Neural cell (in vitro differentiated cells): Measurements from ENCODE around the gene OR2J3. TPM values are rescaled to one million over a fixed set of nuclear protein-coding genes. Genes with fewer than 3 reads are reported as not detected.

Experiments used
- H2AFZ ChIP-seq: fragments of 200-600, 300-800 bp; sonication (generic), shearing (Covaris generic); 2 replicates; pipeline ENCODE4 v1.6.0; 2014; ENCODE audit warnings: low read depth, mild to moderate bottlenecking, antibody characterized with exemption, low read length, moderate library complexity
- H3F3A ChIP-seq: fragments of 200-600 bp; shearing (Covaris generic); 2 replicates; pipeline ENCODE4 v1.6.1; 2016; ENCODE audit warnings: mild to moderate bottlenecking, moderate library complexity, mixed read lengths, antibody characterized with exemption, low read length; ENCODE audit not compliant: insufficient read depth, poor library complexity, severe bottlenecking
- H3K27ac ChIP-seq: fragments of 200-600, 300-800 bp; sonication (generic), shearing (Covaris generic); 2 replicates; pipeline ENCODE4 v1.5.1; 2014; ENCODE audit warnings: mild to moderate bottlenecking, low read length, moderate library complexity
- H3K27me3 ChIP-seq: fragments of 300-800, 200-600 bp; sonication (generic), shearing (Covaris generic); 2 replicates; pipeline ENCODE4 v1.6.0; 2014; ENCODE audit warnings: mild to moderate bottlenecking, low read depth, low read length, moderate library complexity; ENCODE audit not compliant: insufficient read depth
- H3K36me3 ChIP-seq: fragments of 300-800, 200-600 bp; sonication (generic), shearing (Covaris generic); 2 replicates; pipeline ENCODE4 v1.5.1; 2014; ENCODE audit warnings: mild to moderate bottlenecking, antibody characterized with exemption, low read length, moderate library complexity; ENCODE audit not compliant: insufficient read depth
- H3K4me2 ChIP-seq: fragments of 300-800, 200-600 bp; sonication (generic), shearing (Covaris generic); 2 replicates; pipeline ENCODE4 v1.6.0; 2014; ENCODE audit warnings: mild to moderate bottlenecking, low read length
- H3K4me3 ChIP-seq: fragments of 300-800, 200-600 bp; sonication (generic), shearing (Covaris generic); 2 replicates; pipeline ENCODE4 v1.5.1; 2014; ENCODE audit warnings: mild to moderate bottlenecking, low read length, moderate library complexity
- H3K79me2 ChIP-seq: fragments of 200-600 bp; shearing (Covaris generic); replicated peaks from 2 replicates; pipeline ENCODE4 v1.6.0; 2014; ENCODE audit warnings: mild to moderate bottlenecking, low read length, moderate library complexity; ENCODE audit not compliant: insufficient read depth
- H3K9ac ChIP-seq: fragments of 300-800, 200-600 bp; sonication (generic), shearing (Covaris generic); 2 replicates; pipeline ENCODE4 v1.6.1; 2016; ENCODE audit warnings: mild to moderate bottlenecking, low read length, mixed read lengths
- H3K9me2 ChIP-seq: fragments of 200-600 bp; shearing (Covaris generic); 2 replicates; pipeline ENCODE4 v1.6.1; 2016; ENCODE audit warnings: mild to moderate bottlenecking, low read length, mixed read lengths; ENCODE audit not compliant: insufficient read depth
- H3K9me3 ChIP-seq: fragments of 200-600, 300-800 bp; sonication (generic), shearing (Covaris generic); 2 replicates; pipeline ENCODE4 v1.6.1; 2016; ENCODE audit warnings: mild to moderate bottlenecking, mixed run types, low read length, moderate library complexity, mixed read lengths
- H4K20me1 ChIP-seq: fragments of 200-600 bp; shearing (Covaris generic); 2 replicates; pipeline ENCODE4 v1.6.1; 2016; ENCODE audit warnings: mild to moderate bottlenecking, mixed run types; ENCODE audit not compliant: insufficient read depth
- CTCF ChIP-seq: fragments of 450-650 bp; IDR thresholded peaks from 2 replicates; pipeline ENCODE4 v1.5.1; 2014; ENCODE audit warnings: antibody characterized with exemption, mild to moderate bottlenecking, moderate library complexity; ENCODE audit not compliant: poor library complexity, severe bottlenecking
- EP300 ChIP-seq: fragments of 450-650 bp; conservative IDR thresholded peaks from 2 replicates; pipeline ENCODE4 v1.6.1; 2014; ENCODE audit warnings: antibody characterized with exemption, mild to moderate bottlenecking, moderate library complexity; ENCODE audit not compliant: poor library complexity, severe bottlenecking
- EZH2 ChIP-seq: fragments of 200-600, 300-800 bp; shearing (Covaris generic), sonication (generic); IDR thresholded peaks from 2 replicates; pipeline ENCODE4 v1.6.1; 2014; ENCODE audit warnings: antibody characterized with exemption, low read length, borderline replicate concordance, mild to moderate bottlenecking; ENCODE audit not compliant: insufficient read depth, poor library complexity, severe bottlenecking
- MXI1 ChIP-seq: fragments of 450-650 bp; conservative IDR thresholded peaks from 2 replicates; pipeline ENCODE4 v1.6.1; 2014; ENCODE audit warnings: antibody characterized with exemption, mild to moderate bottlenecking; ENCODE audit not compliant: poor library complexity, severe bottlenecking
- POLR2AphosphoS5 ChIP-seq: IDR thresholded peaks from 2 replicates; pipeline ENCODE4 v1.6.1; 2012
- RAD21 ChIP-seq: fragments of 450-650 bp; conservative IDR thresholded peaks from 2 replicates; pipeline ENCODE4 v1.6.1; 2014; ENCODE audit warnings: antibody characterized with exemption, mild to moderate bottlenecking, moderate library complexity
- SMC3 ChIP-seq: fragments of 450-650 bp; conservative IDR thresholded peaks from 2 replicates; pipeline ENCODE4 v1.6.1; 2014; ENCODE audit warnings: antibody characterized with exemption, mild to moderate bottlenecking, moderate library complexity; ENCODE audit not compliant: poor library complexity
- TAF1 ChIP-seq: IDR thresholded peaks from 2 replicates; pipeline ENCODE4 v1.6.1; 2012; ENCODE audit warnings: low read depth
- polyA plus RNA-seq: library from polyadenylated mRNA; depleted of rRNA; stranded (reverse); fragments of >200 nt; gene quantifications from 2 replicates; pipeline ENCODE4 v1.2.3, GENCODE V29; 2014
- TF ChIP-seq, protein P1 (sequence below): IDR thresholded peaks from 2 replicates; pipeline ENCODE4 v1.6.1; 2012; ENCODE audit warnings: borderline replicate concordance

The OR2J3 gene
- polyA plus RNA-seq, 1 donor from 2014 or later, result not detected

- no peak overlapping the region for H2AFZ ChIP-seq
- no peaks in the 10 kb centered on the region for H3F3A ChIP-seq
- H3K9me3 ChIP-seq, result no peaks in the 10 kb centered on the region
- H4K20me1 ChIP-seq, result no peaks in the 10 kb centered on the region
- H3K36me3 ChIP-seq, result no peaks in the 10 kb centered on the region
- TF ChIP-seq SMC3 (no peak), POLR2AphosphoS5 (no peak), EP300 (no peak), MXI1 (no peak), RAD21 (no peak), TAF1 (no peak), EZH2 (no peak), CTCF (no peak)
- TF ChIP-seq, protein P1, sequence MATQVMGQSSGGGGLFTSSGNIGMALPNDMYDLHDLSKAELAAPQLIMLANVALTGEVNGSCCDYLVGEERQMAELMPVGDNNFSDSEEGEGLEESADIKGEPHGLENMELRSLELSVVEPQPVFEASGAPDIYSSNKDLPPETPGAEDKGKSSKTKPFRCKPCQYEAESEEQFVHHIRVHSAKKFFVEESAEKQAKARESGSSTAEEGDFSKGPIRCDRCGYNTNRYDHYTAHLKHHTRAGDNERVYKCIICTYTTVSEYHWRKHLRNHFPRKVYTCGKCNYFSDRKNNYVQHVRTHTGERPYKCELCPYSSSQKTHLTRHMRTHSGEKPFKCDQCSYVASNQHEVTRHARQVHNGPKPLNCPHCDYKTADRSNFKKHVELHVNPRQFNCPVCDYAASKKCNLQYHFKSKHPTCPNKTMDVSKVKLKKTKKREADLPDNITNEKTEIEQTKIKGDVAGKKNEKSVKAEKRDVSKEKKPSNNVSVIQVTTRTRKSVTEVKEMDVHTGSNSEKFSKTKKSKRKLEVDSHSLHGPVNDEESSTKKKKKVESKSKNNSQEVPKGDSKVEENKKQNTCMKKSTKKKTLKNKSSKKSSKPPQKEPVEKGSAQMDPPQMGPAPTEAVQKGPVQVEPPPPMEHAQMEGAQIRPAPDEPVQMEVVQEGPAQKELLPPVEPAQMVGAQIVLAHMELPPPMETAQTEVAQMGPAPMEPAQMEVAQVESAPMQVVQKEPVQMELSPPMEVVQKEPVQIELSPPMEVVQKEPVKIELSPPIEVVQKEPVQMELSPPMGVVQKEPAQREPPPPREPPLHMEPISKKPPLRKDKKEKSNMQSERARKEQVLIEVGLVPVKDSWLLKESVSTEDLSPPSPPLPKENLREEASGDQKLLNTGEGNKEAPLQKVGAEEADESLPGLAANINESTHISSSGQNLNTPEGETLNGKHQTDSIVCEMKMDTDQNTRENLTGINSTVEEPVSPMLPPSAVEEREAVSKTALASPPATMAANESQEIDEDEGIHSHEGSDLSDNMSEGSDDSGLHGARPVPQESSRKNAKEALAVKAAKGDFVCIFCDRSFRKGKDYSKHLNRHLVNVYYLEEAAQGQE, result no peak
- H3K79me2 ChIP-seq, result no peaks in the 10 kb centered on the region
- H3K27ac ChIP-seq, result no peak overlapping the region
- H3K4me2 ChIP-seq, result no peak overlapping the region
- H3K9ac ChIP-seq, result no peak overlapping the region
- no peak overlapping the region for H3K4me3 ChIP-seq
- no peaks in the 10 kb centered on the region for H3K9me2 ChIP-seq
- H3K27me3 ChIP-seq, result no peaks in the 10 kb centered on the region
Measured at GRCh38 chr6:29129326-29130012, 21.6 kb downstream of the OR2J3 start.

DNA sequence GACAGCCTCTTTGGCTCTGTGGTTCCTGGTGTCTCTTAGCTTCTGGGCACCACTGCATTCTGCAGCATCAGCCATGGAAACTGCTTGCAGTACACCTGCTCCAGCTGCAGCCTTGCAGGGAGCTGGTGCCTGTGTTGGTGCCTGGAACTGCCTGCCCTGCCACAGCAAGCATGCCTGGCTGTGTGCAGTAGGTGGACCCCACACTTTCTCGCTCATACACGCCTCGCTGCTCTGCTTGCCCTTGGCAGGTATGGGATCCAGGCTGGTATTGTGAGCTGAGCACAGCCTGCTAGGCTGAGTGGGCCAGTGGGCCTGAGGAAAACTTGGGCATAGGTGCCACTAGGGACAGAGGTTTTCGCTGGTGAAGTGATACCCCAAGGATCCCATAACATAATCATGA lies 22.8 kb downstream of the OR2J3 start:
- no peaks in the 10 kb centered on the region for H3K36me3 ChIP-seq
- H3K9me3 ChIP-seq, result no peaks in the 10 kb centered on the region
- H3K9me2 ChIP-seq, result no peaks in the 10 kb centered on the region
- H3F3A ChIP-seq, result no peaks in the 10 kb centered on the region
- H3K79me2 ChIP-seq, result no peaks in the 10 kb centered on the region
- no peak overlapping the region for H3K4me2 ChIP-seq
- no peaks in the 10 kb centered on the region for H4K20me1 ChIP-seq
- no peak for TF ChIP-seq SMC3
- no peak for TF ChIP-seq POLR2AphosphoS5
- TF ChIP-seq EZH2, result no peak
- no peak for TF ChIP-seq MXI1
- TF ChIP-seq EP300, result no peak
- no peak for TF ChIP-seq RAD21
- TF ChIP-seq, protein P1, result no peak
- no peak for TF ChIP-seq TAF1
- no peak for TF ChIP-seq CTCF
- H3K9ac ChIP-seq, result no peak overlapping the region
- no peak overlapping the region for H3K27ac ChIP-seq
- H2AFZ ChIP-seq, result no peak overlapping the region
- H3K27me3 ChIP-seq, result no peaks in the 10 kb centered on the region
- H3K4me3 ChIP-seq, result no peak overlapping the region
